Kidney (tissue), 14 donors: Measurements from ENCODE around the gene ADARB2. TPM values are rescaled to one million over a fixed set of nuclear protein-coding genes. Genes with fewer than 3 reads are reported as not detected.

Experiments
- DNase-seq, 5 donors: peaks; one replicate each; pipeline ENCODE4 v3.0.0-alpha.2; 2013 to 2020
- FAIRE-seq: peaks from 2 replicates; lab custom pipeline; 2012; peaks lifted over from hg19 to GRCh38; lab: Jason Lieb, UNC
- H3K27ac ChIP-seq, 2 donors: one replicate each; pipeline ENCODE4 v1.7.0; 2013; ENCODE audit warnings: low read depth in 2 of 2, low read length in 2 of 2, inconsistent platforms in 1 of 2
- H3K27me3 ChIP-seq: one replicate; pipeline ENCODE4 v1.7.1; 2013; ENCODE audit warnings: low read length, inconsistent platforms; ENCODE audit not compliant: control insufficient read depth, insufficient read depth
- H3K36me3 ChIP-seq, 3 donors: one replicate each; pipeline versions ENCODE4 v1.7.0 to v1.7.1; 2013; ENCODE audit warnings: low read length in 3 of 3, control low read depth in 1 of 3, inconsistent platforms in 1 of 3; ENCODE audit not compliant: insufficient read depth in 3 of 3, control insufficient read depth in 2 of 3
- H3K4me1 ChIP-seq, 3 donors: one replicate each; pipeline versions ENCODE4 v1.7.0 to v1.7.1; 2013; ENCODE audit warnings: low read length in 3 of 3, inconsistent platforms in 1 of 3, low read depth in 1 of 3; ENCODE audit not compliant: control insufficient read depth in 2 of 3, insufficient read depth in 2 of 3
- H3K4me3 ChIP-seq, 3 donors: one replicate each; pipeline versions ENCODE4 v1.7.0 to v1.8.1; 2013; ENCODE audit warnings: low read length in 3 of 3, control low read depth in 1 of 3, inconsistent platforms in 1 of 3
- H3K9ac ChIP-seq, 3 donors: one replicate each; pipeline versions ENCODE4 v1.7.0 to v1.7.1; 2013; ENCODE audit warnings: low read length in 3 of 3, control low read depth in 1 of 3, inconsistent platforms in 1 of 3
- H3K9me3 ChIP-seq, 3 donors: one replicate each; pipeline versions ENCODE4 v1.7.0 to v1.7.1; 2013; ENCODE audit warnings: low read length in 3 of 3, control low read depth in 1 of 3, inconsistent platforms in 1 of 3; ENCODE audit not compliant: control insufficient read depth in 2 of 3, insufficient read depth in 1 of 3
- intact Hi-C: fragments of 100-400 bp; cut with DNase I; formaldehyde crosslinking; loops from one replicate; pipeline ENCODE4 v1.11.1; 2022
- polyA plus RNA-seq: library from polyadenylated mRNA; stranded (reverse); fragments of 350-450 nt; fragmentation: Illumina TruSeq; extraction: RNeasy Lipid Tissue Mini Kit (QIAGEN cat#74804); gene quantifications from one replicate; pipeline ENCODE4 v1.2.3, GENCODE V29; 2014; ENCODE audit warnings: low read depth, low replicate concordance; ENCODE audit not compliant: insufficient read depth
- total RNA-seq: library from RNA; stranded (reverse); fragmentation: NEBNext Ultra II Directional; extraction: Animal tissue kit (Norgen Biotek cat#: 25700); gene quantifications from one replicate; pipeline ENCODE4 v1.2.1, GENCODE V29; 2021
- TF ChIP-seq, protein P1 (sequence below): IDR thresholded peaks from 3 replicates; pipeline ENCODE4 v1.5.1; 2012; ENCODE audit warnings: mild to moderate bottlenecking, moderate library complexity, borderline replicate concordance; ENCODE audit not compliant: insufficient read depth; ENCODE audit errors: extremely low read depth
- donor health status: control.
- donor health status: control.
- donor health status: control.
- donor health status: control.
- donor health status: control.
- donor health status: DM: yes; HTN: yes; CAD: no.
- donor health status: Normal renal cell carcinoma (clear cell type).

The ADARB2 gene
- total and polyA plus RNA-seq, 2 donors from 2014 or later, result 1.0 to 1.3 TPM

DNA sequence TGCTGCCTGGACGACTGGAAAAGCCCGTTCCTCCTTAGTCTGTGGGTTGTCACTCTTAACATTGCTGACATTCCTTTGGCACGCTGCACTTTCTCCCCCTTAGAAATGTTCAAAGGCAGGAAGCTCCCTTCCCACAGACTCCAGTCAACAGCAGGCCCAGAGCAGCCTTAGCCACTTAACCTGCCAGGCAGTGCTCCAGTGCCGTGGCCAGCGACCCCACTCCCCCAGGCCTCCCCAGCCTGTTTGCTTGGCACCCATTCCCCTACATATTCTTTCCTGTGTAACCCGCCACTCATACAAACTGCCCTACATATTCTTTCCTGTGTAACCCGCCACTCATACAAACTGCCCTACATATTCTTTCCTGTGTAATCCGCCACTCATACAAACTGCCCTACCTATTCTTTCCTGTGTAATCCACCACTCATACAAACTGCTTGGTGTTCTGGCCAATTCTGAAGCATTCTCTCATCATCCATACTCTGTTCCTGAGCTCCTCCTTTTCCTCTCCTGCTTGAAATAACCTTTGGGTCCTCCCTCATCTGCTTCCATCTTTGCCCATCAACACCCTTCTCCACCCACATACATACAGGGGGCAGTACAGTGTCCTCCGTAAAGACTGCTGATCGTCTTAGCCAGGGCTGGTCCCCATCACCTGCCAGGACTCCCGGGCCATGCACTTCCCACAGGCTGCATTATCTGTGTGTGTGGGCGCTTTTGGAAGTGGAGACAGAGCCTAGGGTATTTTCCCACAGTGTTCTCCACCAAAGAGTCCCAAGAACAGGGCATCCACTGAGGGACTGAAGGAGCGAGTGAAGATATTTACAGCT, 57.3 kb downstream of the ADARB2 start:
- TF ChIP-seq, protein P1, sequence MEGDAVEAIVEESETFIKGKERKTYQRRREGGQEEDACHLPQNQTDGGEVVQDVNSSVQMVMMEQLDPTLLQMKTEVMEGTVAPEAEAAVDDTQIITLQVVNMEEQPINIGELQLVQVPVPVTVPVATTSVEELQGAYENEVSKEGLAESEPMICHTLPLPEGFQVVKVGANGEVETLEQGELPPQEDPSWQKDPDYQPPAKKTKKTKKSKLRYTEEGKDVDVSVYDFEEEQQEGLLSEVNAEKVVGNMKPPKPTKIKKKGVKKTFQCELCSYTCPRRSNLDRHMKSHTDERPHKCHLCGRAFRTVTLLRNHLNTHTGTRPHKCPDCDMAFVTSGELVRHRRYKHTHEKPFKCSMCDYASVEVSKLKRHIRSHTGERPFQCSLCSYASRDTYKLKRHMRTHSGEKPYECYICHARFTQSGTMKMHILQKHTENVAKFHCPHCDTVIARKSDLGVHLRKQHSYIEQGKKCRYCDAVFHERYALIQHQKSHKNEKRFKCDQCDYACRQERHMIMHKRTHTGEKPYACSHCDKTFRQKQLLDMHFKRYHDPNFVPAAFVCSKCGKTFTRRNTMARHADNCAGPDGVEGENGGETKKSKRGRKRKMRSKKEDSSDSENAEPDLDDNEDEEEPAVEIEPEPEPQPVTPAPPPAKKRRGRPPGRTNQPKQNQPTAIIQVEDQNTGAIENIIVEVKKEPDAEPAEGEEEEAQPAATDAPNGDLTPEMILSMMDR, result no peak

DNA sequence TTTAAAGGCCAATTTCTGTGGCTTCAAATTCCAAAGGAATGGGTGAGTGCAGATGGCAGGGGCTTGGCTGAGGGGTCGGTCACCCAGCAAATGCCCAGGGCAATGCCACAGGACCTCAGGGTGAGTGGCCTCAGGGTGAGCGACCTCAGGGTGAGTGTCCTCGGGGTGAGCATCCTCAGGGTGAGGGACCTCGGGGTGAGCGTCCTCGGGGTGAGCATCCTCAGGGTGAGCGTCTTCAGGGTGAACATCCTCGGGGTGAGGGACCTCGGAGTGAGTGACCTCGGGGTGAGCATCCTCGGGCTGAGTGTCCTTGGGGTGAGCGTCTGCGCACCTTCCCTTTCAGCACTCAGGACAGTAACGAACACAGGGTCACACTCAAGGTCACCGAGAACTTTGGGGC, 59.2 kb downstream of the ADARB2 start:
- no peak for DNase-seq
- Histone ChIP-seq H3K4me3 (no peak overlapping the region), H3K27me3 (no peaks in the 10 kb centered on the region), H3K36me3 (no peaks in the 10 kb centered on the region), H3K9me3 (no peaks in the 10 kb centered on the region), H3K27ac (no peak overlapping the region), H3K9ac (no peak overlapping the region), H3K4me1 (no peaks in the 10 kb centered on the region)
- intact Hi-C loops, result no loop called here
- TF ChIP-seq, protein P1, result no peak
- no peak for FAIRE-seq

More for the DNA sequence above, 57.3 kb downstream of the ADARB2 start:
- DNase-seq (peak in 2 of 5 donors; percentile 18 to 39), FAIRE-seq (no peak)
- H3K27me3 ChIP-seq, result no peaks in the 10 kb centered on the region
- H3K9me3 ChIP-seq, result no peaks in the 10 kb centered on the region
- no peaks in the 10 kb centered on the region for H3K4me1 ChIP-seq
- intact Hi-C loops, result no loop called here
- no peak overlapping the region for H3K27ac ChIP-seq
- H3K4me3 ChIP-seq, result no peak overlapping the region
- H3K36me3 ChIP-seq, result no peaks in the 10 kb centered on the region
- H3K9ac ChIP-seq, result no peak overlapping the region

DNA sequence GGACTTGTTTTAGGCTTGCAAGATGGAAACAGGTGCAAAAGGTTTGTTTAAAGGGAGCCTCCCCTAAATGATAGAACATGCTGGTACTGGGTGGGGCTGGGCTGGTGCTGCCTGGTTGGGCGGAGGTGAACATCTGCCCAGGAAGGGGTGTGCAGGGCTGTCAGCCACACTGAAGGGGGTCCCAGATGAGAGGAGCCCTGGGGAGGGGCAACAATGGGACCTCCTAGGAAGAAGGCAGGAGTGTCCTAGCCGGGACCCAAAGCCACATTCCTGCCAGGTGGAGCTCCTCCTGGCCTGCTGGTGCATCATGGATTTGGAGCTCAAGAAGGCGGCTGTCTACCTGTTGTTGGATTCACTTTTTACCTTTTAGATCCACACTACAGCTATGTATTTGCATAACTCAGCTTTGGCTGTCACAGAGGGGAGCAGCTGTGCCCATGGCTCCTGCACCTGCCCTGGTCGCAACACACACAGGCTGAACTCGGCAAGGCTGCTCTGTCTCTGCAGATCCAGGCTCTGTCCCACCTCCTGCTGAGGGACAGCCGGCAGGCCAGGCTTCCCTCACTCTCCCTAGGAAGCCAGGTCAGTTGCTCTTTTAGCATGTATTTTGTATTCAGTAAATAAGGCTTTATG, 59.9 kb downstream of the ADARB2 start:
- no peaks in the 10 kb centered on the region for H3K27me3 ChIP-seq
- no peaks in the 10 kb centered on the region for H3K4me1 ChIP-seq
- TF ChIP-seq, protein P1, result no peak
- no peak overlapping the region for H3K9ac ChIP-seq
- H3K4me3 ChIP-seq, result no peak overlapping the region
- no peaks in the 10 kb centered on the region for H3K36me3 ChIP-seq
- DNase-seq (no peak), FAIRE-seq (no peak)
- no peaks in the 10 kb centered on the region for H3K9me3 ChIP-seq
- intact Hi-C loops, result no loop called here
- H3K27ac ChIP-seq, result no peak overlapping the region
